Esophagus muscularis mucosa (tissue), 4 donors: ENCODE measurements around the gene ZNF66. TPM values are rescaled to one million over a fixed set of nuclear protein-coding genes. Genes with fewer than 3 reads are reported as not detected.

ENCODE experiments used
- DNase-seq: peaks from one replicate; pipeline ENCODE4 v3.0.0-alpha.2; 2017; ENCODE audit errors: extremely low spot score
- H3K27ac ChIP-seq, 4 donors: fragments of 200-600 bp; sonication (generic); replicated peaks in 1 of 4; 1 replicate in 3 of 4; 2 replicates in 1 of 4; pipeline ENCODE4 v1.5.1; 2016 to 2019; ENCODE audit warnings: mild to moderate bottlenecking in 1 of 4
- H3K27me3 ChIP-seq, 4 donors: fragments of 200-600 bp; sonication (generic); one replicate each; pipeline versions ENCODE4 v1.5.1 to v1.6.0; 2016 to 2019
- H3K36me3 ChIP-seq, 4 donors: fragments of 200-600 bp; sonication (generic); one replicate each; pipeline ENCODE4 v1.5.1; 2016 to 2019
- H3K4me1 ChIP-seq, 4 donors: fragments of 200-600 bp; sonication (generic); one replicate each; pipeline ENCODE4 v1.5.1; 2016 to 2019
- H3K4me3 ChIP-seq, 4 donors: fragments of 200-600 bp; sonication (generic); 1 replicate in 2 of 4; 2 replicates in 2 of 4; pipeline ENCODE4 v1.5.1; 2016 to 2019; ENCODE audit warnings: mild to moderate bottlenecking in 4 of 4, moderate library complexity in 1 of 4
- H3K9me3 ChIP-seq, 4 donors: fragments of 200-600 bp; sonication (generic); 1 replicate in 3 of 4; 2 replicates in 1 of 4; pipeline ENCODE4 v1.5.1; 2016 to 2019
- EP300 ChIP-seq: sonication (generic); formaldehyde crosslinking; IDR thresholded peaks from one replicate; pipeline ENCODE4 v1.6.1; 2017; ENCODE audit warnings: antibody characterized with exemption
- POLR2A ChIP-seq: fragments of 450-650 bp; IDR thresholded peaks from one replicate; pipeline ENCODE4 v1.6.1; 2017; ENCODE audit warnings: antibody characterized with exemption, moderate library complexity, mild to moderate bottlenecking, low read depth
- POLR2AphosphoS5 ChIP-seq, 2 donors: sonication (generic); formaldehyde crosslinking; IDR thresholded peaks; one replicate each; pipeline ENCODE4 v1.6.1; 2017; ENCODE audit warnings: antibody characterized with exemption in 2 of 2
- whole genome bisulfite sequencing: methylation state at CpG from one replicate; pipeline ENCODE4 v1.1.5; 2018; 5-methylcytosine and 5-hydroxymethylcytosine counted together
- intact Hi-C: fragments of 100-400 bp; cut with DNase I; formaldehyde crosslinking; loops from one replicate; pipeline ENCODE4 v1.15.1; 2023
- total RNA-seq, 4 donors: library from RNA; depleted of rRNA; stranded (reverse); fragments of >200 nt; gene quantifications; one replicate each; pipeline versions ENCODE4 v1.1.0 to v1.2.1, GENCODE V29; 2016
- TF ChIP-seq, protein P1 (sequence below), 3 experiments: fragments of 200-600 bp in 2 of 3; fragments of 450-650 bp in 1 of 3; sonication (generic) in 2 of 3; IDR thresholded peaks; one replicate each; pipeline ENCODE4 v1.5.1; 2017 to 2019; ENCODE audit warnings: antibody characterized with exemption in 3 of 3, mild to moderate bottlenecking in 2 of 3, moderate library complexity in 1 of 3

The ZNF66 gene
- total RNA-seq, 4 donors from 2014 or later, result 1.3 to 3.7 (median 2.1) TPM

GRCh38 chr19:20840371-20840770, 64.3 kb downstream of the ZNF66 start:
- 97% methylated on average over 3 of the region's 3 CpGs for WGBS
- intact Hi-C loops, result no loop called here
- H3K4me3 ChIP-seq, result no peak overlapping the region
- H3K27ac ChIP-seq, result no peak overlapping the region
- H3K9me3 ChIP-seq, result peaks cover 0 to 70% (median 51%) of the 10 kb centered on the region in 4 donors
- TF ChIP-seq POLR2AphosphoS5 (IDR thresholded peaks at IDR 0.05), result no peak
- TF ChIP-seq POLR2A, result no peak
- no peak for TF ChIP-seq EP300
- TF ChIP-seq, protein P1, sequence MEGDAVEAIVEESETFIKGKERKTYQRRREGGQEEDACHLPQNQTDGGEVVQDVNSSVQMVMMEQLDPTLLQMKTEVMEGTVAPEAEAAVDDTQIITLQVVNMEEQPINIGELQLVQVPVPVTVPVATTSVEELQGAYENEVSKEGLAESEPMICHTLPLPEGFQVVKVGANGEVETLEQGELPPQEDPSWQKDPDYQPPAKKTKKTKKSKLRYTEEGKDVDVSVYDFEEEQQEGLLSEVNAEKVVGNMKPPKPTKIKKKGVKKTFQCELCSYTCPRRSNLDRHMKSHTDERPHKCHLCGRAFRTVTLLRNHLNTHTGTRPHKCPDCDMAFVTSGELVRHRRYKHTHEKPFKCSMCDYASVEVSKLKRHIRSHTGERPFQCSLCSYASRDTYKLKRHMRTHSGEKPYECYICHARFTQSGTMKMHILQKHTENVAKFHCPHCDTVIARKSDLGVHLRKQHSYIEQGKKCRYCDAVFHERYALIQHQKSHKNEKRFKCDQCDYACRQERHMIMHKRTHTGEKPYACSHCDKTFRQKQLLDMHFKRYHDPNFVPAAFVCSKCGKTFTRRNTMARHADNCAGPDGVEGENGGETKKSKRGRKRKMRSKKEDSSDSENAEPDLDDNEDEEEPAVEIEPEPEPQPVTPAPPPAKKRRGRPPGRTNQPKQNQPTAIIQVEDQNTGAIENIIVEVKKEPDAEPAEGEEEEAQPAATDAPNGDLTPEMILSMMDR (IDR thresholded peaks at IDR 0.05), result no peak
- no peaks in the 10 kb centered on the region for H3K36me3 ChIP-seq
- no peak for DNase-seq
- H3K4me1 ChIP-seq, result no peaks in the 10 kb centered on the region
- no peaks in the 10 kb centered on the region for H3K27me3 ChIP-seq

Other genes with a start within 250 kb of the ZNF66 start
- gene ZNF737, start 210.5 kb upstream of the ZNF66 start, total RNA-seq, result 10 to 100 TPM in 2 of 4 donors, 1 to 10 TPM in 2; 8.0 to 11.0 (median 10.0) TPM
- 10 to 100 TPM in 3 of 4 donors, 1 to 10 TPM in 1; 8.4 to 15.8 (median 13.4) TPM for gene ZNF626, start 114.7 kb upstream of the ZNF66 start, total RNA-seq
- gene ZNF85, start 146.9 kb downstream of the ZNF66 start, total RNA-seq, result 1 to 10 TPM; 2.1 to 4.1 (median 2.5) TPM
- gene ZNF430, start 244.4 kb downstream of the ZNF66 start, total RNA-seq, result 10 to 100 TPM in 1 of 4 donors, 1 to 10 TPM in 3; 4.5 to 11.2 (median 6.3) TPM